Colonic mucosa (tissue), 4 donors: ENCODE data around the gene PCLAF. TPM values are rescaled to one million over a fixed set of nuclear protein-coding genes. Genes with fewer than 3 reads are reported as not detected.

Experiments used
- DNase-seq: peaks from one replicate; pipeline ENCODE4 v3.0.0-alpha.2; 2020
- H3K27ac ChIP-seq: fragments of 200-600 bp; one replicate; pipeline ENCODE4 v1.8.0; 2021
- H3K27me3 ChIP-seq: fragments of 200-600 bp; one replicate; pipeline ENCODE4 v1.8.0; 2021
- H3K36me3 ChIP-seq: fragments of 200-600 bp; one replicate; pipeline ENCODE4 v1.8.0; 2021
- H3K4me1 ChIP-seq: fragments of 200-600 bp; one replicate; pipeline ENCODE4 v1.8.0; 2021; ENCODE audit warnings: mild to moderate bottlenecking
- H3K4me3 ChIP-seq: fragments of 200-600 bp; one replicate; pipeline ENCODE4 v1.8.0; 2021
- H3K9ac ChIP-seq, 2 donors: one replicate each; pipeline ENCODE4 v1.7.0; 2013; ENCODE audit warnings: control low read depth in 2 of 2, low read depth in 2 of 2, low read length in 2 of 2
- H3K9me3 ChIP-seq: fragments of 200-600 bp; one replicate; pipeline ENCODE4 v1.8.0; 2021
- intact Hi-C: fragments of 100-400 bp; cut with DNase I; formaldehyde crosslinking; loops from one replicate; pipeline ENCODE4 v1.14.1; 2022
- total RNA-seq, 2 donors: library from RNA; stranded (reverse); fragmentation: NEBNext Ultra II Directional in 1 of 2; extraction: Animal tissue kit (Norgen Biotek cat#: 25700) in 1 of 2; gene quantifications; one replicate each; pipeline ENCODE4 v1.2.1, GENCODE V29; 2021
- TF ChIP-seq, protein P1 (sequence below): fragments of 200-600 bp; IDR thresholded peaks from one replicate; pipeline ENCODE4 v1.8.0; 2022; ENCODE audit warnings: antibody characterized with exemption, mild to moderate bottlenecking
- donor health status: healthy.
- donor health status: DM: no; HTN: no; CAD: no.
- donor health status: DM: no; HTN: no; CAD: no.

Gene PCLAF
- total RNA-seq, 2 donors from 2014 or later = 11.8 to 40.4 TPM

DNA sequence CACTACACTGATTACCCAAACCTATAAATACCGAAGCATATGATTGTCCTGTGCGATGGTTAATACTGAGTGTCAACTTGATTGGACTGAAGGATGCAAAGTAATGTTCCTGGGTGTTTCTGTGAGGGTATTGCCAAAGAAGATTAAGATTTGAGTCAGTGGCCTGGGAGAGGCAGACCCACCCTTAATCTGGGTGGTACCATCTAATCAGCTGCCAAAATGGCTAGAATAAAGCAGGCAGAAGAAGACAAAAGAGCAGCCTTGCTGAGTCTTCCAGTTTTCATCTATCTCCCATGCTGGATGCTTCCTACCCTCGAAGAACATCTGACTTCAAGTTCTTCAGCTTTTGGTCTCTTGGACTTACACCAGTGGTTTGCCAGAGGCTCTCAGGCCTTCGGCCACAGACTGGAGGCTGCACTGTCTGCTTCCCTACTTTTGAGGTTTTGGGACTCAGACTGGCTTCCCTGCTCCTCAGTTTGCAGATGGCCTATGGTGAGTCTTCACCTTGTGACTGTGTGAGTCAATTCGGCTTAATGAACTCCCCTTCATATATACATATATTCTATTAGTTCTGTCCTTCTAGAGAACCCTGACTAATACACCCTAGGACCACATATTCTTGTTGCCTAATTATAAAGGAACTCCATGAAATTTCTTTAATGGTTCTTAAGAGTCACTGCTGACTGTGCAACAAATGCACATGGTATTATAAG is 56.9 kb downstream of the PCLAF start:
- Histone ChIP-seq H3K9me3 (no peaks in the 10 kb centered on the region), H3K36me3 (no peaks in the 10 kb centered on the region), H3K9ac (no peak overlapping the region), H3K4me1 (no peaks in the 10 kb centered on the region), H3K27me3 (no peaks in the 10 kb centered on the region), H3K4me3 (no peak overlapping the region), H3K27ac (no peak overlapping the region)
- TF ChIP-seq, protein P1, sequence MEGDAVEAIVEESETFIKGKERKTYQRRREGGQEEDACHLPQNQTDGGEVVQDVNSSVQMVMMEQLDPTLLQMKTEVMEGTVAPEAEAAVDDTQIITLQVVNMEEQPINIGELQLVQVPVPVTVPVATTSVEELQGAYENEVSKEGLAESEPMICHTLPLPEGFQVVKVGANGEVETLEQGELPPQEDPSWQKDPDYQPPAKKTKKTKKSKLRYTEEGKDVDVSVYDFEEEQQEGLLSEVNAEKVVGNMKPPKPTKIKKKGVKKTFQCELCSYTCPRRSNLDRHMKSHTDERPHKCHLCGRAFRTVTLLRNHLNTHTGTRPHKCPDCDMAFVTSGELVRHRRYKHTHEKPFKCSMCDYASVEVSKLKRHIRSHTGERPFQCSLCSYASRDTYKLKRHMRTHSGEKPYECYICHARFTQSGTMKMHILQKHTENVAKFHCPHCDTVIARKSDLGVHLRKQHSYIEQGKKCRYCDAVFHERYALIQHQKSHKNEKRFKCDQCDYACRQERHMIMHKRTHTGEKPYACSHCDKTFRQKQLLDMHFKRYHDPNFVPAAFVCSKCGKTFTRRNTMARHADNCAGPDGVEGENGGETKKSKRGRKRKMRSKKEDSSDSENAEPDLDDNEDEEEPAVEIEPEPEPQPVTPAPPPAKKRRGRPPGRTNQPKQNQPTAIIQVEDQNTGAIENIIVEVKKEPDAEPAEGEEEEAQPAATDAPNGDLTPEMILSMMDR = no peak
- DNase-seq = no peak
- intact Hi-C loops = no loop called here

DNA sequence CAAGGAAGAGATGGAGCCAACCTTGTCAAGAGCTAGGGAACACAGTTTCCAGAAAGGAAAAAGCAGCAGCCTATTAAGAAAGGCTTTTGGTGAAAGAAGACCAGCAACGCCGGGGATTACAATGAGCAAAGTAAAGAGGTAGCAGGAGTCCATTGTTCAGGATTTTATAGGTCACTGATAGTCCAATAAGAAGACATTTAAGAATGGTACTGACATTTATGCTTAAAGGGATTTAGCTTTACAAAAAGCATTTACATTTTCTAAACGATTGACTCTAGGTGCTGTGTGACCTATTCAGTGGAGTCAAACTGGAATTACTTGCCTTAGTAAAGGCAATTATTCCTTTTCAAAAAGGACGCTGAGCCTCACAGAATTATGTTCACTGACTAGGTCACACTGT is 66.0 kb downstream of the PCLAF start:
- H3K27ac ChIP-seq = no peak overlapping the region
- H3K9me3 ChIP-seq = no peaks in the 10 kb centered on the region
- TF ChIP-seq, protein P1 = no peak
- no peaks in the 10 kb centered on the region for H3K27me3 ChIP-seq
- intact Hi-C loops = no loop called here
- no peak for DNase-seq
- H3K4me3 ChIP-seq = no peak overlapping the region
- H3K4me1 ChIP-seq = no peaks in the 10 kb centered on the region
- no peaks in the 10 kb centered on the region for H3K36me3 ChIP-seq
- no peak overlapping the region for H3K9ac ChIP-seq

DNA sequence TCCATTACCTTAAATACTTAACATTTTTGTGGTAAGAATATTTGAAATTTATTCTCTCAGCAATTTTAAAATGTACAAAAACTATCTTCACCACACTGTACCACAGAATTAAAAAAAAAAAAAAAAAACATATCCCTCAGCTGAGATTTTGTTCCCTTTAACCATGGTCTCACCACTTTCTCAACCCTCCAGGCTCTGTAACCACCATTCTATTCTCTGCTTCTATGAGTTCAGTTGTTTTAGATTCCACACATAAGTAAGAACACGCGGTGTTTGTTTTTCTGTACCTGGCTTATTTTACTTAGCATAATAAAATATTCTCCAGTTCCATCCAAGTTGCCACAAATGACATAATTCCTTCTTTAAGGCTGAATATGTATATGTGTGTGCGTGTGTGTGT is 66.8 kb downstream of the PCLAF start:
- DNase-seq = no peak
- no peaks in the 10 kb centered on the region for H3K9me3 ChIP-seq
- no peak overlapping the region for H3K27ac ChIP-seq
- no peak overlapping the region for H3K9ac ChIP-seq
- H3K27me3 ChIP-seq = no peaks in the 10 kb centered on the region
- intact Hi-C loops = no loop called here
- TF ChIP-seq, protein P1 = no peak
- no peaks in the 10 kb centered on the region for H3K4me1 ChIP-seq
- no peak overlapping the region for H3K4me3 ChIP-seq
- H3K36me3 ChIP-seq = no peaks in the 10 kb centered on the region

Other genes starting within 250 kb of the PCLAF start
- under 1 TPM; 0.15 to 0.29 TPM for gene SNX22, start 229.7 kb downstream of the PCLAF start, total RNA-seq
- gene PPIB, start 218.4 kb downstream of the PCLAF start, total RNA-seq = 100 to 1,000 TPM; 367 to 656 TPM
- gene CSNK1G1, start 25.3 kb downstream of the PCLAF start, total RNA-seq = 10 to 100 TPM; 17.0 to 18.5 TPM
- 10 to 100 TPM; 28.0 to 32.4 TPM for gene TRIP4, start 6.4 kb upstream of the PCLAF start, total RNA-seq
- 10 to 100 TPM; 24.5 to 24.8 TPM for gene ZNF609, start 79.1 kb upstream of the PCLAF start, total RNA-seq